Measurements from ENCODE around the gene ZNF785. TPM values are rescaled to one million over a fixed set of nuclear protein-coding genes. Genes with fewer than 3 reads are reported as not detected.
A peak's percentile ranks its signal among the peaks of the same experiment; 100 is the strongest.

The ZNF785 gene
- total and polyA plus RNA-seq, 2 of the 13 experiments (the other 11 are each of a cell fraction or from before 2014, with no cell fraction given) = 0.01 TPM; not detected in 1

GRCh38 chr16:30535777-30536190, 49.7 kb downstream of the ZNF785 start (continued):
- TF ChIP-seq, protein P1, sequence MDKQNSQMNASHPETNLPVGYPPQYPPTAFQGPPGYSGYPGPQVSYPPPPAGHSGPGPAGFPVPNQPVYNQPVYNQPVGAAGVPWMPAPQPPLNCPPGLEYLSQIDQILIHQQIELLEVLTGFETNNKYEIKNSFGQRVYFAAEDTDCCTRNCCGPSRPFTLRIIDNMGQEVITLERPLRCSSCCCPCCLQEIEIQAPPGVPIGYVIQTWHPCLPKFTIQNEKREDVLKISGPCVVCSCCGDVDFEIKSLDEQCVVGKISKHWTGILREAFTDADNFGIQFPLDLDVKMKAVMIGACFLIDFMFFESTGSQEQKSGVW (CRISPR knock-in tag; IDR thresholded peaks at IDR 0.05; ENCODE audit: borderline replicate concordance) = no peak
- TF ChIP-seq SIN3A (IDR thresholded peaks at IDR 0.05; ENCODE audit: borderline replicate concordance, low read depth, low read length) (peak; percentile 75; the same call in 1 of the 2 replicates), MATR3 (CRISPR knock-in tag; IDR thresholded peaks at IDR 0.05) (no peak), ZNF333 (CRISPR knock-in tag; IDR thresholded peaks at IDR 0.05; ENCODE audit: borderline replicate concordance) (no peak), ZNF3 (CRISPR knock-in tag; IDR thresholded peaks at IDR 0.05) (no peak), SRSF4 (IDR thresholded peaks at IDR 0.05; ENCODE audit: low read depth, low read length, poor library complexity, severe bottlenecking) (no peak), GPN1 (CRISPR knock-in tag; IDR thresholded peaks at IDR 0.05; ENCODE audit: borderline replicate concordance) (no peak), ZNF343 (CRISPR knock-in tag; IDR thresholded peaks at IDR 0.05) (0 out of 2 replicates have a peak, but pooled peaks have one; percentile 27), KLF6 (CRISPR knock-in tag; IDR thresholded peaks at IDR 0.05) (no peak), ZKSCAN1 (IDR thresholded peaks at IDR 0.05; ENCODE audit: low read length) (peak; percentile 82), KDM6A (CRISPR knock-in tag; IDR thresholded peaks at IDR 0.05; ENCODE audit: low read depth) (no peak), ZSCAN22 (CRISPR knock-in tag; IDR thresholded peaks at IDR 0.05) (peak; percentile 77; the same call in 1 of the 2 replicates), TRIM22 (IDR thresholded peaks at IDR 0.05) (no peak), AGO1 (IDR thresholded peaks at IDR 0.05; ENCODE audit: low read depth, low read length, poor library complexity, severe bottlenecking) (no peak), HMGXB4 (CRISPR knock-in tag; IDR thresholded peaks at IDR 0.05; ENCODE audit: borderline replicate concordance in 1 of 2, low read depth in 1 of 2) (peak; percentile 91; a peak in 3 of 4 replicates), U2AF2 (IDR thresholded peaks at IDR 0.05; ENCODE audit: low read depth, low read length) (no peak), NFYC (CRISPR knock-in tag; IDR thresholded peaks at IDR 0.05) (no peak), ZNF883 (CRISPR knock-in tag; IDR thresholded peaks at IDR 0.05; ENCODE audit: not compliant biosample characterization) (no peak), NFIB (CRISPR knock-in tag; IDR thresholded peaks at IDR 0.05; ENCODE audit: borderline replicate concordance) (no peak), SNAPC2 (CRISPR knock-in tag; IDR thresholded peaks at IDR 0.05) (no peak), ETS1 (CRISPR knock-in tag; IDR thresholded peaks at IDR 0.05) (peak; percentile 61; the same call in 1 of the 2 replicates)
- TF ChIP-seq, protein P2, sequence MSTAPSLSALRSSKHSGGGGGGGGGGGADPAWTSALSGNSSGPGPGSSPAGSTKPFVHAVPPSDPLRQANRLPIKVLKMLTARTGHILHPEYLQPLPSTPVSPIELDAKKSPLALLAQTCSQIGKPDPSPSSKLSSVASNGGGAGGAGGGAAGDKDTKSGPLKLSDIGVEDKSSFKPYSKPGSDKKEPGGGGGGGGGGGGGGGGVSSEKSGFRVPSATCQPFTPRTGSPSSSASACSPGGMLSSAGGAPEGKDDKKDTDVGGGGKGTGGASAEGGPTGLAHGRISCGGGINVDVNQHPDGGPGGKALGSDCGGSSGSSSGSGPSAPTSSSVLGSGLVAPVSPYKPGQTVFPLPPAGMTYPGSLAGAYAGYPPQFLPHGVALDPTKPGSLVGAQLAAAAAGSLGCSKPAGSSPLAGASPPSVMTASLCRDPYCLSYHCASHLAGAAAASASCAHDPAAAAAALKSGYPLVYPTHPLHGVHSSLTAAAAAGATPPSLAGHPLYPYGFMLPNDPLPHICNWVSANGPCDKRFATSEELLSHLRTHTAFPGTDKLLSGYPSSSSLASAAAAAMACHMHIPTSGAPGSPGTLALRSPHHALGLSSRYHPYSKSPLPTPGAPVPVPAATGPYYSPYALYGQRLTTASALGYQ (CRISPR knock-in tag; IDR thresholded peaks at IDR 0.05) = no peak
- TF ChIP-seq, protein P3, sequence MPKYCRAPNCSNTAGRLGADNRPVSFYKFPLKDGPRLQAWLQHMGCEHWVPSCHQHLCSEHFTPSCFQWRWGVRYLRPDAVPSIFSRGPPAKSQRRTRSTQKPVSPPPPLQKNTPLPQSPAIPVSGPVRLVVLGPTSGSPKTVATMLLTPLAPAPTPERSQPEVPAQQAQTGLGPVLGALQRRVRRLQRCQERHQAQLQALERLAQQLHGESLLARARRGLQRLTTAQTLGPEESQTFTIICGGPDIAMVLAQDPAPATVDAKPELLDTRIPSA (CRISPR knock-in tag; IDR thresholded peaks at IDR 0.05; ENCODE audit: borderline replicate concordance) = no peak
